Fibroblast of skin of left quadriceps (primary cell): ENCODE measurements around the gene ZNF627.
"Not testable (repeated sequence)": the region's sequence is repeated elsewhere in the genome, so short reads cannot be mapped to it uniquely, and the experiment has no call there.

Experiments used
- DNase-seq, 2 experiments: peaks; one replicate each; pipeline ENCODE4 v3.0.0-alpha.2; 2013; ENCODE audit warnings: low read depth in 2 of 2

The ZNF627 gene

GRCh38 chr19:11597202-11598102 lies at the start of gene ZNF627:
TSS of gene ZNF627 (plus strand) at chr19:11597483. CDS start at chr19:11597628, 145 bp downstream.
- peak; percentile 95 to 96 for DNase-seq

- DNase-seq: no peak
These were observed 49.2 kb upstream of the ZNF627 start for GRCh38 chr19:11547929-11548700.

DNA sequence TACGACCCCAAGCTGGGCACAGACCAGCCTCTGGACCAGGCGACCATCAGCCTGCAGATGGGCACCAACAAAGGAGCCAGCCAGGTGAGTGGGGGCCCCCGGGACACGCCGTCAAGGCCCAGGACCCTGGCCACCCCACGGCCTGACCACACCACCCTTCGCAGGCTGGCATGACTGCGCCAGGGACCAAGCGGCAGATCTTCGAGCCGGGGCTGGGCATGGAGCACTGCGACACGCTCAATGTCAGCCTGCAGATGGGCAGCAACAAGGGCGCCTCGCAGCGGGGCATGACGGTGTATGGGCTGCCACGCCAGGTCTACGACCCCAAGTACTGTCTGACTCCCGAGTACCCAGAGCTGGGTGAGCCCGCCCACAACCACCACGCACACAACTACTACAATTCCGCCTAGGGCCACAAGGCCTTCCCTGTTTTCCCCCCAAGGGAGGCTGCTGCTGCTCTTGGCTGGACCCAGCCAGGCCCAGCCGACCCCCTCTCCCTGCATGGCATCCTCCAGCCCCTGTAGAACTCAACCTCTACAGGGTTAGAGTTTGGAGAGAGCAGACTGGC lies 47.8 kb upstream of the ZNF627 start:
- DNase-seq: no peak

GRCh38 chr19:11550265-11550664 lies 47.0 kb upstream of the ZNF627 start:
- no peak for DNase-seq

DNA sequence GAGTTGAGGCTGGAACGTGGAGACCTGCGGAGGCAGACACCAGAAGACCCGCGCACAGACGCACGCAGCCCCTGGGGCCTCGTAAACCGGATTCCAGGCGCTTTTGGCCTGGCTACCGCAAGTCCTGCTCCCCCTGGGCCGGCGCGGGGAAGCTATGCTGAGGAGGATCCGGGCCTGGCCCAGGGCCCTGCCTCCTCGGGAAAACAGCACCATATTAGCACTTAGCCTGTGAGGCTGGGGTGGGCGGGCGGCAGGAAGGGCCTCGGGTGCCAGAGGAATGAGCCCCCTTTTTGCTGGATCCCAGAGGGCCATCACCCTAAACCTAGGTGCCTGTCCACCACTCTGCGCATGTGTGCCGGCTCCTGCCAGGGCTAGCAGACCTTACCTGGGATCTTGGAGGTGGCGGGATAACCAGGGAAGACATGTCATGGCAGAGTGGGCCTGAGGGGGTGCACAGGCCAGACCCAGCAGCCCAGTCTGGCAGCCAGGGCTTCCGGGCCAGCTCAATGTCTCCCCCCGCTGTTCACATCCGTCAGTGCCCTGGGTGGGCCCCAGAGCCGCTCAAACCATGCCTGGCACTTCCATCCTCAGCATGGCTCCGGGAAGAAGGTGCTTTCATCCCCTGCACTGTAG lies 45.6 kb upstream of the ZNF627 start:
- DNase-seq: no peak

DNA sequence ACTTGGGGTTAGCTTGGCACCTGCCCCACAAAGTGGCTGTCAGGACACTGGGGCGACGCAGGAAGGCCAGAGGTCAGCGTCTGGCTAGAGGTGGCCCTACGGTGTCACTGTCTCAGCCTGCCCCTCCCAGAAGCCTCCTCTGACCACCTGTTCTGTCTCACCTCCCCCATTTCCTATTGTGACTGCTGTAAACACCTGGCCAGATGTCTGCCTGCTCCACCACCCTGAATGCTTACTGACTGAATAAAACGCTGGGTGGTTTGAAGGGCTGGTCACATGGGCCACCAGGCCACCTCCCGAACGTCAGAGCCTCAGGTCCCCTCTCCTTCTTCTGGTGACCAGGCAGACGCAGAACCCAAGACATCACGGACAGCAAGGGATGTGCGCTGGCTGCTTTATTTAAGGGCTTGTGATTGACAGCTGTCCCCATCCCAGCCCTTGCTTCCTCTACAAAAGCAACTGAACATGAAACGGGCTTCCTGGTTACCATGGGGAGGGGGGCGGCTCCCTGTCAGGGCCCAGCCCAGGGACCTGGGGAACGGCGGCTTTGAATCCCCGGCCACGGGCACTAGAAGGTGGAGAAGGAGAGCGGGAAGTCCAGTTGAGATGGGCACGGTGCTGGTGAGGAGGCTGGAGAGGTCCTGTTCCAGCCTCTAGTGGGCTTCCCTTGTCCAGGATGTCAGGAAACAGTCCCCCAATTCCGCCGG lies 44.5 kb upstream of the ZNF627 start:
- no peak for DNase-seq

DNA sequence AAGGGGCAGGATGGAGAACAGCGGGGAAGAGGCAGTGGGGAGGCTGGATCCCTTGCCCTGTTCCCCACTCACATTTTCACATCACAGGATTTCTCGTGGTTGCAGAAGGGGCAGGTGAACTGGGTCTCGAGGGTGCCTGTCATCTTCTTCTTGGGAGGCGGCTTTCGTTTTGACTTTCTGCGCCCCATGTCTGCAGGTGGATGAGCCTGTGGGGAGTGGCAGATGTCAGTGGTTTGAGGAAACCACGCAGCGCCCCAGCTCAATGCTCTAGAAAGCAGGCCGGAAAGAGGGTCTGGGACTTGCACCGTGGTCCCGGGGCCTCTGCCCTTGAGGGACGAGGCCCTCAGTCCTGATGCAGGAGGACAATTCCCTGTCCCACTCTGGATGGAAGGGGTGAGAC lies 43.1 kb upstream of the ZNF627 start:
- DNase-seq: no peak

DNA sequence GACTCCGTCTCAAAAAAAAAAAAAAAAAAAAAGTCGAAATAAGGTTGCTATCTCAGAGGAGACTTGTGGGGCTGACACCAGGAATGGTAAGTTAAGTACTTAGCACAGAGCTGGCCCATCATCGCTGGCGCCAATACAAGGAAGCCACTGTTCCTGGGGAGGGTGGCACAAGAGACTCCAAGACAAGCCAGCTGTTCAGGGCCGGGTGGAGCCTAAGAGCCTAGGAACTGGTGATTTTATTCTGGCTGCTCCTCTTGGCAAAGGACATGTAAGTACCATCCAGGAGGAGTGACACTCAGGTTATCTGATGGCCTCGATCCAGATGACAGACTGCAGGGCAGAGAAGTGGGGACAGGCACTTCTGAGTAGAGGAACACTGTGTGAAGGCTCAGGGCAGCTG lies 42.0 kb upstream of the ZNF627 start:
- DNase-seq: no peak

DNA sequence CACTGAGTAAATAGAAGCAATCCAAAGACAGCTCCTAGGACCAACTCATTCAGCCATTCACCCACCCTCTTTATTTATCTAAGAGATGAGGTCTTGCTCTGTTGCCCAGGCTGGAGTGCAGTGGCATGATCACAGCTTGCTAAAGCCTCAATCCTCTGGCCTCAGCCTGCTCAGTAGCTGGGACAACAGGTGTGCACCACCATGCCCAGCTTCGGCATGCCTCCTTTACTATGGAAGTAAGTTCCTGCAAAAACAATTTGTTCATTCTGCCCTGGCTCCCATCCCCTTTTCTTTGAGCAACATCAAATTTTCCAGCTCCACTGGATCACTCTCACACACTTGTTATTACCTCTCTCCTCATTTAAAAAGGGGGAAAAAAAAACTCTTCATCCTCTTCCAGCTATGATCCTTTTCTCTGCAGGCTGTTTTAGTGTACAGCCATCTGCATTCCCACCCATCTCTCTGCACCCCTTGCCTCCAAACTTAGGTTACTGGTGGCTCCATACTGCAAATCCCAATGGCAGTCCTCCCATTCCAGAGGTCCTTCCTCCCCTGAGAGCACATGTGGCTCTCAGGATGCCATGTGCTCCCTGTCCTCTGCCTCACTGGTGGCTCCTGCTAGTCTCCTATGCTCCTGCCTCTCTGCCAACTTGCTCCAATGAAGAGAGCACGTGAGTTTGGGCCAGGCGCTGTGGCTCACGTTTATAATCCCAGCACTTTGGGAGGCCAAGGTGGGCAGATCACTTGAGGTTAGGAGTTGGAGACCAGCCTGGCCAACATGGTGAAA lies 40.5 kb upstream of the ZNF627 start:
- DNase-seq: no peak

DNA sequence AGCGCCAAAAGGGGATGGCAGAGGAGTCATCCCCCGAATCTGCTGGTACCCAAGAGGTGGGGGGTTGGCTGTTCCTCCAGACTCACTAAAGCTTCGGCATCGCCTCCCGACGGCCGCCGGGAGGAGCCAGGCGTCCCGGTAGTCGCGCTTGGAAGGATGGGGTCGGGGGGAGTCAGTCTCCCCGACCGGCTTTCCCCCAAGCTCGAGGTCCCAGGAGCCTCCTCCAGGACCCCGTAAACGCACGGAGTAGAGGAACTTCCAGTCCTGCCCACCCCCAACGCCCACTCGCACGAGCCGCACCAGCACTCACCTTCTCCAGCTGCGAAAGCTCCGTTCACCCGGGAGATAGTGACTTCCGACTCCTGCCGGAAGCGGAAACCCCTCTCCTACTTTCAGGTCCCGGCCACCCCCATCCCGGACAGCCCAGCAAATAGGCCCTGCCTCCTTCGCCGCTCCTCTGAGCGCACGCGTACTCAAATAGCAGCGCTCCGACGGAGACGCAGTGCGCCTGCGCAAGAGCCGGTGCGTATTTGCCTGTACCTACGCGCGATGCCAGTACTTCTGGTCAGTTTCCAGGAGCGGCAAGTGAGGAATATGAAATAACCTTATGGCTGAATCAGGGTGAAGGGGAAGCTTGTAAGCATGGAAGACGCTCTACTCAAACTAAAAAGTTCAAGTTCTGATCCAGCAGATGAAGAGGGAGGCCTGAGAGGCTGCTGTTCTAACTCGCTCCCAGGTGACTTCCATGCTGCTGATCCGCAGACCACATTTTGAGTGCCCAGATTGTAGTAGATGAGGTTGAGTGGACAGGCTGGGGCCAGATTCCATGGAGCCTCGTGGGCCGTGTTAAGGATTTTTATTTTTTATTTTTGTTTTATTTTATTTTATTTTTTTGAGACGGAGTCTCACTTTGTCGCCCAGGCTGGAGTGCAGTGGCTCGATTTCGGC lies 38.1 kb upstream of the ZNF627 start, which contains the start of gene ELOF1:
Gene ELOF1 (minus strand): TSS at position 350 of the 948 bp plus-strand sequence. CDS start 4,883 bp downstream, outside the sequence.
- DNase-seq: peak; percentile 93 to 94

- peak; percentile 35 to 40 for DNase-seq
These were observed 36.8 kb upstream of the ZNF627 start for GRCh38 chr19:11560404-11561051.

GRCh38 chr19:11563532-11563931 lies 33.8 kb upstream of the ZNF627 start:
- DNase-seq: no peak

DNA sequence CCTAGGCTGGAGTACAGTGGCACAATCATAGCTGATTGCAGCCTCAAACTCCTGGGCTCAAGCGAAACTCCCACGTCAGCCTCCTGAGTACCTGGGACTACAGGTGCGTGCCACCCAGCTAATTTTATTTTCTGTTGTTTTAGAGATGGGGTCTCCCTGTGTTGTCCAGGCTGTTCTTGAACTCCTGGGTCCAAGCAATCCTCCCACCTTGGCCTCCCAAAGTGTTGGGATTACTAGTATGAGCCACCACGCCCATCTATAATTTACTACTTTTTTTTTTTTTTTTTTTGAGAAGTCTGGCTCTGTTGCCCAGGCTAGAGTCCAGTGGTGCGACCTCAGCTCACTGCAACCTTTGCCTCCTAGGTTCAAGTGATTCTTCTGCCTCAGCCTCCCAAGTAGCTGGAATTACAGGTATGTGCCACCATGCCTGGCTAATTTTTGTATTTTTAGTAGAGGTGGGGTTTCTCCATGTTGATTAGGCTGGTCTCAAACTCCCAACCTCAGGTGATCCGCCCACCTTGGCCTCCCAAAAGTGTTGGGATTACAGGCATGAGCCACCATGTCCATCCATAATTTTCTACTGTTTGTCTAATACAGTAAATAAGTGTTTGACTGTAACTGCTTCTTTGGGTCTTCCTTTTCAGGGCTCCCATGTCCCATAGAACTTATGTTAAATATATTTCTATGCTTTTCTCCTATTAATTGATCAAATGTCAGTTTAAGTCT lies 33.0 kb upstream of the ZNF627 start:
- not testable (repeated sequence) for DNase-seq

DNA sequence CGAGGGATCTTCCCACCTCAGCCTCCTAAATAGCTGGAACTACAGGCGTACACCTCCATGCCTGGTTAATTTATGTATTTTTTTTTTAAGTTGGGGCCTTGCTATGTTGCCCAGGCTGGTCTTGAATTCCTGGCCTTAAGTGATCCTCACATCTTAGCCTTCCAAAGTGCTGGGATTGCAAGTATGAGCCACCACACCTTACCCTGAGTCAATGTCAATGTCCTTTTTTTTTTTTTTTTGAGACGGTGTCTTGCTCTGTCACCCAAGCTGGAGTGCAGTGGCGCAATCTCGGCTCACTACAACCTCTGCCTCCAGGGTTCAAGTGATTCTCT lies 31.7 kb upstream of the ZNF627 start:
- not testable (repeated sequence) for DNase-seq

DNA sequence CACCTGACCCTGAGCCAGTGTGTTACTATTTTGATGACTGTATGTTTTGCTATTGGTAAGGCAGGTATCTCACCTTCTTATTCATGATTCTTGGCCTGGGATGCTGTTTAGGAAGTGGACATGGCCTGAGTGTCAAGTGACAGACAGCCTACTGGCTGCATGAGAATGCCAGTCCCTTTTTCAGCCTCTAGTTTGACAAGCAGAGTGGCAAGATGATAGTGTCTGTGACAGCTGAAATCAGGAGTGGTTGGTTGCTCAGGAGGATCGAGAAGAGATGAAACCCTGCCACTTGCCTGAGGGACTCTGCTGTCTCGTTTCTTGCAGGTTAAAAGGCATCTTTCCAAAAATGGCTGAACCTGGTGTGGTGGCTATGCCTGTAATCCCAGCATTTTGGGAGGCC lies 31.1 kb upstream of the ZNF627 start:
- DNase-seq: no peak

- DNase-seq: no peak
These were observed 27.2 kb upstream of the ZNF627 start for GRCh38 chr19:11570039-11570462.

GRCh38 chr19:11573354-11573753 lies 23.9 kb upstream of the ZNF627 start:
- not testable (repeated sequence) for DNase-seq

DNA sequence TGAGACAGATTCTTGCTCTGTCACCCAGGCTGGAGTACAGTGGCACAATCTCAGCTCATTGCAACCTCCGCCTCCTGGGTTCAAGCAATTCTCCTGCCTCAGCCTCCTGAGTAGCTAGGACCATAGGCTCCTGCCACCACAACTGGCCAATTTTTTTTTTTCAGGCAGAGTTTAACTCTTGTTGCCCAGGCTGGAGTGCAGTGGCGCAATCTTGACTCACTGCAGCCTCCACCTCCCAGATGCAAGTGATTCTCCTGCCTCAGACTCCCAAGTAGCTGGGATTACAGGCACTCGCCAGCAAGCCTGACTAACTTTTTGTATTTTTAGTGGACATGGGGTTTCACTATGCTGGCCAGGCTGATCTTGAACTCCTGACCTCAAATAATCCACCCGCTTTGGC lies 23.5 kb upstream of the ZNF627 start:
- DNase-seq: not testable (repeated sequence)
